HCT116 (cell line): ENCODE data around the gene ENPP3. TPM values are rescaled to one million over a fixed set of nuclear protein-coding genes. Genes with fewer than 3 reads are reported as not detected.
A peak's percentile ranks its signal among the peaks of the same experiment; 100 is the strongest.
"Not testable (repeated sequence)": the region's sequence is repeated elsewhere in the genome, so short reads cannot be mapped to it uniquely, and the experiment has no call there.

Experiments used
- ATAC-seq: fragments of 200-7000 bp; cut with Tn5 transposase; 2 replicates; pipeline ENCODE4 v1.9.1; 2020; ENCODE audit warnings: mild to moderate bottlenecking, moderate library complexity
- BruUV-seq: library from RNA; stranded (reverse); fragments of 400-500 nt; replicated peaks from 2 replicates; lab custom pipeline; 2021; lab: Mats Ljungman, UMichigan
- CTCF ChIA-PET: fragments of 300-600 bp; sonication (Branson Sonifier 250); formaldehyde crosslinking; loops from one replicate; lab custom pipeline; 2021; ENCODE audit warnings: antibody characterized with exemption; lab: Charles Lee
- POLR2A ChIA-PET: fragments of 300-600, 350-600 bp; sonication (Branson Sonifier 250); formaldehyde crosslinking; loops from one replicate; lab custom pipeline; 2021; ENCODE audit warnings: antibody characterized with exemption; lab: Charles Lee
- RAD21 ChIA-PET, 2 experiments: fragments of 300-600 bp; sonication (Branson Sonifier 250); formaldehyde crosslinking; loops; one replicate each; lab custom pipeline; 2023; ENCODE audit warnings: low total read pairs in 2 of 2; ENCODE audit not compliant: uncharacterized antibody in 2 of 2, unreplicated experiment in 2 of 2, low non-redundant PET in 1 of 2; lab: Charles Lee
- DNase-seq: peaks from one replicate; pipeline ENCODE4 v3.0.0-alpha.2; 2010; ENCODE audit warnings: low read depth, low spot score
- H2AFZ ChIP-seq: fragments of 200-600 bp; shearing (Covaris generic), sonication (generic); 2 replicates; pipeline ENCODE4 v1.6.1; 2017; ENCODE audit warnings: low read depth, mixed run types, mixed read lengths, antibody characterized with exemption, low read length; ENCODE audit not compliant: poor library complexity, severe bottlenecking
- H3K27ac ChIP-seq: 2 replicates; pipeline ENCODE4 v1.5.1; 2012; ENCODE audit warnings: low read depth, low read length
- H3K27me3 ChIP-seq: fragments of 200-600 bp; sonication (generic); 2 replicates; pipeline ENCODE4 v1.6.1; 2016; ENCODE audit warnings: mixed run types, low read length, mixed read lengths; ENCODE audit not compliant: insufficient read depth
- H3K36me3 ChIP-seq, 2 experiments: fragments of 200-500 bp in 1 of 2; fragments of 200-600 bp in 1 of 2; sonication (Bioruptor generic) in 1 of 2; sonication (generic) in 1 of 2; 2 replicates each; pipeline versions ENCODE4 v1.5.1 to v1.6.1; 2014 to 2016; ENCODE audit warnings: low read length in 2 of 2, inconsistent platforms in 1 of 2, mixed read lengths in 1 of 2, mixed run types in 1 of 2; ENCODE audit not compliant: insufficient read depth in 2 of 2, control insufficient read depth in 1 of 2
- H3K4me1 ChIP-seq, 2 experiments: fragments of 200-600 bp in 1 of 2; sonication (generic) in 1 of 2; 2 replicates each; pipeline versions ENCODE4 v1.5.1 to v1.6.1; 2012 to 2017; ENCODE audit warnings: low read length in 2 of 2, inconsistent platforms in 1 of 2, mild to moderate bottlenecking in 1 of 2, mixed read lengths in 1 of 2, mixed run types in 1 of 2, moderate library complexity in 1 of 2; ENCODE audit not compliant: insufficient read depth in 2 of 2, control insufficient read depth in 1 of 2
- H3K4me2 ChIP-seq: fragments of 200-600 bp; sonication (generic); 2 replicates; pipeline ENCODE4 v1.6.1; 2017; ENCODE audit warnings: mixed run types, low read length, mixed read lengths
- H3K4me3 ChIP-seq, 2 experiments: fragments of 200-600 bp in 1 of 2; sonication (generic) in 1 of 2; replicated peaks in 1 of 2; 2 replicates each; pipeline ENCODE4 v1.5.1; 2011 to 2016; ENCODE audit warnings: low read length in 2 of 2, control low read depth in 1 of 2, low read depth in 1 of 2, mild to moderate bottlenecking in 1 of 2, mixed read lengths in 1 of 2, mixed run types in 1 of 2
- H3K79me2 ChIP-seq: fragments of 200-600 bp; sonication (generic); 2 replicates; pipeline ENCODE4 v1.6.1; 2017; ENCODE audit warnings: mild to moderate bottlenecking, mixed run types, low read length, moderate library complexity, mixed read lengths; ENCODE audit not compliant: insufficient read depth
- H3K9ac ChIP-seq: fragments of 200-600 bp; sonication (generic); 2 replicates; pipeline ENCODE4 v1.6.1; 2016; ENCODE audit warnings: low read length, mixed read lengths
- H3K9me2 ChIP-seq: fragments of 200-600 bp; sonication (generic), shearing (Covaris generic); 2 replicates; pipeline ENCODE4 v1.6.1; 2017; ENCODE audit warnings: mixed run types, mild to moderate bottlenecking, moderate library complexity; ENCODE audit not compliant: insufficient read depth
- H3K9me3 ChIP-seq, 2 experiments: fragments of 200-500 bp in 1 of 2; fragments of 200-600 bp in 1 of 2; sonication (Bioruptor generic) in 1 of 2; sonication (generic) in 1 of 2; 2 replicates each; pipeline ENCODE4 v1.6.1; 2014 to 2017; ENCODE audit warnings: low read length in 2 of 2, mixed read lengths in 2 of 2, inconsistent platforms in 1 of 2, low read depth in 1 of 2, mild to moderate bottlenecking in 1 of 2, mixed run types in 1 of 2, moderate library complexity in 1 of 2; ENCODE audit not compliant: control insufficient read depth in 1 of 2, insufficient read depth in 1 of 2
- H4K20me1 ChIP-seq: fragments of 200-600 bp; sonication (generic), shearing (Covaris generic); 2 replicates; pipeline ENCODE4 v1.6.1; 2017; ENCODE audit warnings: mixed run types, mild to moderate bottlenecking, moderate library complexity; ENCODE audit not compliant: insufficient read depth
- intact Hi-C: fragments of 100-400 bp; cut with micrococcal nuclease; formaldehyde crosslinking; loops from 2 replicates; pipeline ENCODE4 v1.10.0; 2022
- total RNA-seq: library from RNA; stranded (reverse); gene quantifications from one replicate; pipeline ENCODE4 v1.2.1, GENCODE V29; 2021; ENCODE audit not compliant: unreplicated experiment

Gene ENPP3
- total RNA-seq, 1 experiment from 2014 or later = 0.15 TPM

DNA sequence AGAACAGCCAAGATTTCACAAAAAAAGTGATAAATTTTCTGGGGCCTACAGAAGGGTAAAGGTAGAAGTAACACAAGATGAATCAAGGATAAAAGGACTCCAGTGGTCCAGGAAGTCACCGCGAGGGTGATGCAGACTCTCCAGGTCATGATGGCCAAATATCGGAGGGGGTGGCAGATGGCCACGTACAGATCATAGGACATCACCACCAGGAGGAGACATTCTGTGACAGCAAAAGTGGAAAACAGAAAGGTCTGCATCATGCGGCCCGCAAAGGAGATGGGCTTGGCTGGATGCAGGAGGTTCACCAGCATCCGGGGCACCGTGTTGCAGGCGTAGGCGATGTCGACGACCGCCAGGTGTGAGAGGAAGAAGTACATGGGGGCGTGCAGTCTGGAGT is 63.7 kb downstream of the ENPP3 start:
- H3K27me3 ChIP-seq, intact Hi-C loops, H3K79me2 ChIP-seq, H3K4me2 ChIP-seq, H3K9me2 ChIP-seq, H2AFZ ChIP-seq, H3K4me3 ChIP-seq, CTCF ChIA-PET, H3K27ac ChIP-seq, H3K9ac ChIP-seq, H3K9me3 ChIP-seq, POLR2A ChIA-PET, BruUV-seq, H4K20me1 ChIP-seq, DNase-seq, H3K36me3 ChIP-seq, H3K4me1 ChIP-seq, RAD21 ChIA-PET: not testable (repeated sequence)
- ATAC-seq = peak; percentile 76

DNA sequence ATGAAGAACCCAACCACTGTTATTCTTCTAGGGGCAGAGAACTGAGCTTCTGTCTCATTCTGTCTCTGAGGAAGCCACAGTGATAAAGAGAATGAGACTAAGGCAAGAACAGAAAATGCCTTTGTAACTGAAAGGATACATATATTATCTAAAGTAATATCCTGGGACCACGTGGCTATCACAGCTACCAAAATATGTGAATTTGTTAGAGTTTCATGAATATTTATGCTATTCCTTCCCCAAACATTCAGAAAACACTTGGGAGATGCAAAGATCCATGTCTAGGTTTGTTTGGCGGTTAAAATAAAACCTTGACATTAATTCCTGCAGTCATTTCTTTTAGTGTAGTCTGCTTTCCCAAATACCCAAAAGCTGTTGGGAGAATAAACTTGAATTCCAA is 66.8 kb downstream of the ENPP3 start:
- BruUV-seq, H3K9ac ChIP-seq, H3K4me1 ChIP-seq, DNase-seq, RAD21 ChIA-PET, ATAC-seq, H3K27me3 ChIP-seq, H3K9me3 ChIP-seq, H4K20me1 ChIP-seq, H3K79me2 ChIP-seq, H3K4me3 ChIP-seq, H2AFZ ChIP-seq, H3K36me3 ChIP-seq, CTCF ChIA-PET, POLR2A ChIA-PET, H3K4me2 ChIP-seq, intact Hi-C loops, H3K27ac ChIP-seq, H3K9me2 ChIP-seq: not testable (repeated sequence)

GRCh38 chr6:131710917-131711316 is 73.8 kb downstream of the ENPP3 start, which contains the start of gene CTAGE9:
CTAGE9 (minus strand) TSS chr6:131711017; CDS start chr6:131711017, 0 bp downstream.
- H3K79me2 ChIP-seq, intact Hi-C loops, H2AFZ ChIP-seq, CTCF ChIA-PET, POLR2A ChIA-PET, H3K9me3 ChIP-seq, H3K9ac ChIP-seq, H4K20me1 ChIP-seq, H3K27me3 ChIP-seq, H3K9me2 ChIP-seq, ATAC-seq, DNase-seq, H3K4me2 ChIP-seq, H3K36me3 ChIP-seq, RAD21 ChIA-PET, BruUV-seq, H3K27ac ChIP-seq, H3K4me1 ChIP-seq, H3K4me3 ChIP-seq: not testable (repeated sequence)

- H3K4me2 ChIP-seq, POLR2A ChIA-PET, H3K4me3 ChIP-seq, H3K9me2 ChIP-seq, H3K4me1 ChIP-seq, BruUV-seq, H4K20me1 ChIP-seq, H3K27ac ChIP-seq, H3K36me3 ChIP-seq, RAD21 ChIA-PET, H2AFZ ChIP-seq, H3K27me3 ChIP-seq, CTCF ChIA-PET, H3K9me3 ChIP-seq, intact Hi-C loops, H3K79me2 ChIP-seq, H3K9ac ChIP-seq, DNase-seq: not testable (repeated sequence)
- ATAC-seq = 0 out of 2 replicates have a peak, but pooled peaks have one; percentile 52
Observed at GRCh38 chr6:131715567-131715966, 78.5 kb downstream of the ENPP3 start.
